GM18868 (cell line): Measurements from ENCODE around the gene AGBL5.
"Not testable (repeated sequence)": the region's sequence is repeated elsewhere in the genome, so short reads cannot be mapped to it uniquely, and the experiment has no call there.

Experiments
- ATAC-seq: cut with Tn5 transposase; IDR thresholded peaks from one replicate; pipeline ENCODE4 v1.9.1; 2021; ENCODE audit warnings: mild to moderate bottlenecking, moderate library complexity; ENCODE audit not compliant: unreplicated experiment

AGBL5 gene

DNA sequence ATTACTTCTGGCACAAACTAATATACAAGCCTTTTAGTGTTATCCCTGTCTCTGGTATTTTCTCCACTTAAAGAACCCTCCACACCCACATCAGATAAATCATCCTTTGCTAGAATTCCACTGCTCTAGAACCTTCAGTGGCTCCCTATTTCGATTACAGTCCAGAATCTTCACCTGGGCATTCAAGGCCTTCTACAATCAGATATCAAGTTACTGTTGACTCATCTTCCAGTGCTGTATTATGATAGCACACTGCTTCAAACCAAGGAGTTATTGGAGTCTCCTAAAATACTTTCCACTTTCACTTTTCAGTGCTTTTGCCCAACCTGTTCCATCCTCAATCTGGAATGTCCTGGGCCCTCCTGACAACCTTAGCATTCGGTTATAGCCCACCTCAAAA is 64.1 kb downstream of the AGBL5 start:
- no peak for ATAC-seq

DNA sequence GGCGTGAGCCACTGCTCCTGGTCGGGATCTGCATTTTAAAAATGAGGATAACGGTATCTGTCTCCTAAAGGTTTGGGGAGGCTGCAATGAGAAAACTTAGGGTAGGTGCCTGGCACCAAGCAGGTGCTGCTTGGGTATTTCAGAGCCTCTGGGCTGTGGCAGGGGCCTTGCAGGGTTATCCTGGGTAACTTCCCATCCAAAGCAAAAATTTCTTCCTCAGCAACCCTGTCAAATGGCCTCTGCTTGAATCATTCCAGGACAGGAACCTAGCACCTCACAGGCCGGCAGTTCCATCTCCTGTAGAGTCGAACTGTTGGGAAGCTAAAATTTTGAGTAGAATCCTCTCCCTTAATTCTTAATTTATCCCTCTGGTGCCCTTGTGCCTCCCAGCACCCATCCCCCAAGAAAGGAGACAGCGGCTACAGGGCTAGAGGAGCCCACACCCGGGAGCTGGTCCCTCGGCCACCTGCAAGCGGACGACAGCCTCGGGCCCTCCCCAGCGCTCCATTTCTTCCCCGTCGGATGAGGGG is 66.6 kb downstream of the AGBL5 start:
- no peak for ATAC-seq

DNA sequence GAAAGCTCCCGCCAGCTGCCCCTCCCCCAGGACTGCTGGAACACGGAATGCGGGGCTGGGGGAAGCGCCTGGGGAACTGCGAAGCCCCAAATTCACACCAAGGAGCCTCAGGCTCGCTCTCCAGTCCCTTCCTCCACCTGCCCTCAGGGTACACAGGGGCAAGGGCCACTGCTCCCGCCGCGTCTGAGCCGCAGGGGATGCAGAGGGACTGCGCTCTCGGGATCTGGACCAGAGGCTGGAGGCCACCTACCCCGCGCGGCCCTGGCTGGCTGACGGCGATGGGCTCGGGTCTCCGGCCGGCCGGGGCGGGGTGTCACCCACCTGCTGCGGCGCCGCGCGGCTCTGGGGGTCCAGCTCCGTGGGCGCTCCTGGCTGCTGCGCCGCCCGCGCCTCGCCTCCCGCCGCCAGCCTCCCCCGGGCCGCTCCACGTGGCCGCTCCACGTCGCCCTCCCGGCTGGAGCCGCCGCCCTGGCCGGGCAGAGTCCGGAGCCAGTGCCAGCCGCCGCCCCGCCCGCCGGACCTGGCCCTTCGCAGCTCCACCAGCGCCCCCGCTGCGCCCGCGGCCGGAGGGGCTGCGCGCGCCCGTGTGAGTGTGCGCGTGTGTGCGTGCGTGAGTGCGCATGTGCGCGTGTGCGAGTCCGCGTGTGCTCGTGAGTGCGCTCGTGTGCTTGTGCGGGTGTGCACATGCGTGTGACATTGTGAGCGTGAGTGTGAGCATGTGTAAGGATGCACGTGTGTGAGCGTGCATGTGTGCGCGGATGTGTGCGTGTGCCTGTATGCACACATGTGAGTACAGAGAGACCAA is 67.3 kb downstream of the AGBL5 start, which contains the start of gene CGREF1:
Gene CGREF1 (minus strand): TSS at position 604 of the 805 bp plus-strand sequence. CDS start 14,762 bp downstream, outside the sequence.
- no peak for ATAC-seq

DNA sequence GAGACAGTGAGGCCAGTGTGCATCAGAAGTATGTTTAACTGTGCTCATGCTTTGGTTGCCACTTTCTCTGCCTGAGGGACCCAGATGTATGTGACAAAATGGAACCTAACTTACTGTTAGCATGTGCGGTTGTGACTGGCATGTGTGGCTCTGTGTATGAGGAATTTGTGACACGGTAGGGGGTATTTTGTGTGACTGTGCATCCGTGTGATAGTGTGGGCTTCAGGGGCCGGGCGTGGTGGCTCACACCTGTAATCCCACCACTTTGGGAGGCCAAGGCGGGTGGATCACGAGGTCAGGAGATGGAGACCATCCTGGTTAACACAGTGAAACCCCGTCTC is 67.8 kb downstream of the AGBL5 start:
- ATAC-seq = not testable (repeated sequence)
